Thyroid gland (tissue), 4 donors: Measurements from ENCODE around the gene DNAJC1.
"Not testable (repeated sequence)": the region's sequence is repeated elsewhere in the genome, so short reads cannot be mapped to it uniquely, and the experiment has no call there.

Source experiments
- CTCF ChIP-seq, 6 experiments: fragments of 200-600 bp in 3 of 6; fragments of 450-650 bp in 3 of 6; sonication (generic) in 3 of 6; IDR thresholded peaks; one replicate each; pipeline ENCODE4 v1.5.1; 2016 to 2019; ENCODE audit warnings: antibody characterized with exemption in 6 of 6, mild to moderate bottlenecking in 2 of 6, inconsistent platforms in 1 of 6, moderate library complexity in 1 of 6
- POLR2A ChIP-seq, 2 donors: fragments of 450-650 bp; IDR thresholded peaks; one replicate each; pipeline ENCODE4 v1.6.1; 2017; ENCODE audit warnings: antibody characterized with exemption in 2 of 2, mild to moderate bottlenecking in 2 of 2, moderate library complexity in 1 of 2

GRCh38 chr10:21837487-21837886, 166.0 kb downstream of the DNAJC1 start:
- TF ChIP-seq POLR2A, CTCF (IDR thresholded peaks at IDR 0.05): not testable (repeated sequence)
